GM21528 (cell line): ENCODE results near the gene KCNN3.

ENCODE experiments used
- ATAC-seq: cut with Tn5 transposase; IDR thresholded peaks from one replicate; pipeline ENCODE4 v1.9.1; 2021; ENCODE audit warnings: mild to moderate bottlenecking, moderate library complexity; ENCODE audit not compliant: unreplicated experiment, low FRiP score

KCNN3 gene

DNA sequence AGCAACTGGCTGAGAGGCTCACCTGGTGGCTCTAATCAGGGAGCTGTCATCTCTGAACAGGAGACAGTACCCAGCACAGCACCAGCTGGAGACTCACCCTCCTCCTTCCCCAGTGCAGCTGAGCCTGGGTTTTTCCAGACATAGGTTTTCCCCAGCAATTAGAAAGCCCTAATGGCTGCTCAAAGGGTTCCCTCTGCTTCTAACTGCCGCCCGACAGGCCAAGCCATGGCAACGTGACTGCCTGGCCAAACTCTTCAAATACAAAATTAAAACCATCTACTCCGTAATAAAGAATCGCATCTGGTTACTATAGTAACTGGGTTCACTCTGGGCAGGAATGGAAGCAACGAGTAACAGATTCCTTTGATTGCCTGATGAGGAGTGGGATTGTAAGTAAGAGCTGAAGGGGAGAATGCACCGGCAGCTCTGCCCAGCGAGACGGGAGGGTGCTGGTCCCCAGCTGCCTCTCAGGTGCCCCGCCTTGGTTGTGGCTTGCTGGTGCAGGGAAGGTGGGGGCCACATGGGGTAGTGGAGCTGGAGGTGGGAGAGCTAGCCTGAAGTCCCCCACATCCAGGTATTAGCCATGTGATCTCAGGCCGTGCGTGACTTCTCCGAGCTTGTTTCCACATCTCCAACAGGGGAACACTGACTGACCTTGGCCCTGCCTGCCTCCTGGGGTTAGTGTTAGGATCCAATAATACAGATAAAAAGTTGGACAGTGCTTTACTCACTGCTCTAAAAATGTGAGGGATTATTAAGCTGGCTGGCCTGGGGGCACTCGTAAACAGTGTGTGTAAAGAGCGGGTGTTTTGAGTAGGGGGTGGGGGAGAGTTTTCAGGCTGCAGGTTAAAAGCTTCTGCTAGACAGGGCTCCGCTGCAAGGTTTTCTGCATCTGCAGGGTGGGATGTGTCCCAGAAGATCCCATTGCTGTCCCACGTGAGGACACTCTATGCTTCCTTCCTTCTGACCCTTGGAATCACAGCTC lies 94.2 kb downstream of the KCNN3 start:
- ATAC-seq = no peak

DNA sequence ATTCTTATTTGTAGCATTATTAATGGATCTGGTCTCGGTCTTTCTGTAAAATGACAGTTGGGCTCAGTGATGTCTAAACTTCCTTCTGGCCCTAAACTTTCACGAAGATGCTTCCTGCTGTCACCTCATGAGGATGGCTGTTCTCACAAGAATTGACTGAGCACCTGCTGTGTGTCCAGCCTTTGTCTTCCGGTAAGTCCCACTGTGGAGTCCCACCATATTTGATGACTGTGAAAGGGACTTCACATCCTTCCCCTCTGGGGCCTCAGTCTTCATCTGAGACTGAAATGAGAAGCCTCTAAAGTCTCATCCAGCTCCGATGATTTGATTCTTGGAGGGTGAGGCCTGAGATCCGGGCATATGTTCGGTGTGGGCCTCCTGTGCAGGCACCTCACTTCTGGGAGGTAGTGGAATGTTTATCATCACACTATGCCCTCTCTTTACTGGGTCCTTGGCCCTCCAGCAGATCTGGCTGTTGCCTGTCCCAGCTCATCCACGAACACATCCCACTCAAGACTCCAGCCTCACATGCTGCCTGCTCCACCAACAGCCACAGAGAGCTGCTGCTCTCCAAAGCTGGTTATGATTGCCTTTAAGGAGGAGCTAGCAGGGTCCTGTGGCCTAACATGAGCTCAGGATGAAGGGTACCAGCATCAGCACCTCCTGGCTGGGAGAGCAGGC lies 95.8 kb downstream of the KCNN3 start:
- ATAC-seq = no peak

DNA sequence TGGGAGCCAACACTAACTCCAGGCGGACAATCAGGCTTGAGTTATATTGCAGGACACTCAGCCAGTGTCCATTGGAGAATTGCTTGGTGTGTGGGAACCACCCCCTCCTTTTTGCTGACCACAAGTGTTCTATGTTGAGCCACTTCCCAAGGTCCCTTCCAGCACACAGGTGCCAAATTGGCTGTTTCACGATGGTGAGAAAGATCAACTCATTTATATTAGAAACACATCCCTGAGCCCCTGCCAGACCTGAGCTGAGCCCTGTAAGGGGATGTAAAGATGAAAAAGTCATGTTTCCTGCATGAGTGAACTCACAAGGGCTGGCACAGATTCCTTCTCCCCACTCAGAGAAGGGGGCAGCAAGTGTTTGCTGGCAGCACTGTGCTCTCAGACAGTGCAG lies 96.5 kb downstream of the KCNN3 start:
- ATAC-seq = no peak

DNA sequence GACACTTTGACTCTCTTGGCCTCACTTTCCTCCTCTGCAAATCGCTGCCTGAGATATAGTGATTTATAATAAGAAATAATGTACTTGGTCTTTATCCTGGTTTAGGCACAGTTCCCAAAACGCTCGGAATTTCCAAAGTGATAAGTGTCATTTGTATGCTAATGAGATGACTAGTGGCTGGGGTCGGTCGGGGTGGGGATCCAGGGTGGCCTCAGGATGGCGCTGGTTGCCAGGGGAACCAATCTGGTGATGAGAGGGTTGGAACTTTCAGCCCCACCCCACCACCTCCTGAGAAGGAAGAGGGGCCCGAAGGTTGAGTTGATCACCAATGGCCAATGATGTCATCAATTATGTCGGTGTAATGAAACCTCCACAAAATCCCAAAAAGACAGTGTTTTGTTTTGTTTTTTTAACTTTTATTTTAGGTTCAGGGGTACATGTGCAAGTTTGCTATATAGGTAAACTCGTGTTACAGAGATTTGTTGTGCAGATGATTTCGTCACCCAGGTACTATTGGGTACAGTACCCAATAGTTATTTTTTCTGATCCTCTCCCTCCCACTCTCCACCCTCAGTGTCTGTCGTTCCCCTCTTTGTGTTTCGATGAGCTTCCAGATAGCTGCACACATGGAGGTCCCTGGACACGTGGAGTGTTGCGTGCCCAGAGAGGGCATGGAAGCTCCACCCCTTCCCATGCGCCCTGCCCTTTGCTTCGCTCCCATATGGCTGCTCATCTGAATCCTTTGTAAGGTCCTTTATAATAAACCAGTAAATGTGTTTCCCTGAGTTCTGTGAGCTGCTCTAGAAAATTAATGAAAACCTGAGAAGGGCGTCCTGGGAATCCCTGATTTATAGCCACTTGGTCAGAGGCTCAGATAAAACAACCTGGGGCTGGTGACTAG lies 97.2 kb downstream of the KCNN3 start:
- no peak for ATAC-seq

DNA sequence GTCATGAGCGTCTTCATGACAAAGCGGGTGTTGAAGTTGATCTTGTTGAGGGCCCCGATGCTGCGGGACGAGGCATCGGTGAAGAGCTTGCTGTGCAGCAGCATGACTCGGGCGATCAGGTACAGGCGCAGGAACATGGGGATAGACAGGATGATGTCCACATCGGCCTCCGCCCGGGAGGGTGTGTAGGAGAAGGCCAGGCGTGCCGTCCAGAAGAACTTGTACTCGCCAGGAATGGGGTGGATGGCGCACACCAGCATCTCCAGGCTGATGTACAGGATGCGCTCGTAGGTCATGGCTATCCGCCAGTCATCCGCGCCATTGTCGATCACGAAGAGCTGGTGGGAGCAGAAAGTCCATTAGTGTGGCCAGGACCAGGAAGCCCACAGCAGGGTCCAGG lies 98.0 kb downstream of the KCNN3 start:
- ATAC-seq = no peak

DNA sequence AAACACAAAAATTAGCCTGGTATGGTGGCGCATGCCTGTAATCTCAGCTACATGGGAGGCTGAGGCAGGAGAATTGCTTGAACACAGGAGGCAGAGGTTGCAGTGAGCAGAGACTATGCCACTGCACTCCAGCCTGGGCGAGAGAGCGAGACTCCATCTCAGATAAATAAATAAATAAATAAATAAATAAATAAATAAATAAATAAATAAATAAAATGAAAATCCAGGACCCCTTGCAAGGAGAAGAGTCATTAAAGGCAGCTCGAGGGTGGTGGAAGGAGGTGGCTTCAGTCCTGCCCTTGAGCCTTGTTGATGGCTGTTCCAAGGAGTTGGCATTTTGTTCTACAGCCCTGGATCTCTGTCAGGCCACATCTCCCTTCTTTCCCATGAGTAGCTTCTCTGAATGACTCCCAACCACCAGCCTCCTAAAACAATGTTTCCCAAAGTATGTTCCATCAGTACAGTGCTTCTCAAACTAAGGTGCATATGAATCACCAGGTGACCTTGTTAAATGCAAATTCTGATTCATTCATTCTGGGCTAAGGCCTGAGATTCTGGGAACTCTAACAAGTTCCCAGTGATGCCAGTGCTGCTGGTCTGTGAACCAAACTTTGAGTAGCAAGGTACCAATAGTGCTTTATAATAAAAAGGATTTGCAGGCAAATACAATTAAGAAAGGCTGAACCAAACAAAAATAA lies 99.0 kb downstream of the KCNN3 start:
- no peak for ATAC-seq

DNA sequence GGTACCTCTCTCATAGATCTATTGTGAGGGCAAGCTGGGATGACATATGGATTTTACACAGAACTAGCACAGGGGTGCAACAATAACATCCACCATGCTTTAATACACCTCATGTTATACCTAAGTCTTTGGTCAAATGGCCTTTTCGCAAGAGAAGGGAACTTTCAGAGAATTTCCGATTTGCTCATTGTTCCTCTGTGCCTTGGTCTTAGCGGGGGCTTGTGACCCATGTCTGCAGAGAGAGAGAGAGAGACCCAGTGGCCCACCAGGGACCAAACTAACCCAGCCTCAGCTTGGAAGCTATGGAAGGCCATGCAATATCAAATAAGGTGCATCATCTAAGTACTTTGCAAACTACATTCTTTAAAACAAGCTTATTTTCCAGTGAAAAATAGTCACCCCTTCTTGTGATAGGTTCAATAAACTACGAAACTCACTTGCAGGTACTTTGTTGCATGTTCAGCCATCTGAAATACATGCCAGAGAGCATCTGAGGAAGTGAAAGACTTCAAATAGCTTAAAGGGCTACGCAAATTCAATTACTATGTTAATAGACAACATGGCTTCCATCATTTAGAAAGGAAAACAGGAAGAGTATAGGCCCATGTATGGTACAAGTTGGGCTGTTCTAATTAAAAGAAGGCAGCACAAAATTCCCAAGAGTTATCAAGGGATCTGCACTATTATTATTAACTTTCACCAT lies 100.7 kb downstream of the KCNN3 start:
- ATAC-seq = no peak

DNA sequence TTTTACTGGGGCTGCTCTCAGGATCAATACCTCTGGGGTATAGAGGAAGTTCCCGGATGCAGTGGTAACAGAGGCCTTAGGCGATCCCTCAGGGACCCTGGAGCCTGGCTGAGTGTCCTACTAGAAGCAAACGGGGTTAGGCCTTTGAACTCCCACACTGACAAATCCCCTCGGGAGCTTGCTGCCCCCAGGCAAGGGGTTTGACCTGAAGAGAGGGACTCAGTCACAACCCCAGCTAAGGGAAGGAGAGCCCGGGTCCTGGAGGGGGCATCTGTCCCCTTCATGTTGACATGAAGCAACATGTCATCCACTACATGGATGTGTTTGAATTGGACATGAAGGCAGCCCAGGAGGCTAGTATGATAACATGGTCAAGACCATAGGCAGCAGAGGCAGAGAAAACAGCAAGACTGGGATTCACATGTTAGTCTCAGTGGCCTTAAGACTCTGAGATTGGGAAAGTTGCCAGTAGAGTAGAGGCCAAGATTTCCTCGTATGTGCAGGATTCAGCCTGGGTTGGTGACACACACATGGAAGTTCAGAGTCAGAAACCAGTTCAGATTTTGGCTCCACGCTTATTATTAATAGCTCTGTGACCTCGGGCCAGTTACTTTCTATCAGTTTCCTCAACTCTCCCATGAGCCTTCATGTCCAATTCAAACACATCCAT lies 101.5 kb downstream of the KCNN3 start:
- ATAC-seq = no peak

DNA sequence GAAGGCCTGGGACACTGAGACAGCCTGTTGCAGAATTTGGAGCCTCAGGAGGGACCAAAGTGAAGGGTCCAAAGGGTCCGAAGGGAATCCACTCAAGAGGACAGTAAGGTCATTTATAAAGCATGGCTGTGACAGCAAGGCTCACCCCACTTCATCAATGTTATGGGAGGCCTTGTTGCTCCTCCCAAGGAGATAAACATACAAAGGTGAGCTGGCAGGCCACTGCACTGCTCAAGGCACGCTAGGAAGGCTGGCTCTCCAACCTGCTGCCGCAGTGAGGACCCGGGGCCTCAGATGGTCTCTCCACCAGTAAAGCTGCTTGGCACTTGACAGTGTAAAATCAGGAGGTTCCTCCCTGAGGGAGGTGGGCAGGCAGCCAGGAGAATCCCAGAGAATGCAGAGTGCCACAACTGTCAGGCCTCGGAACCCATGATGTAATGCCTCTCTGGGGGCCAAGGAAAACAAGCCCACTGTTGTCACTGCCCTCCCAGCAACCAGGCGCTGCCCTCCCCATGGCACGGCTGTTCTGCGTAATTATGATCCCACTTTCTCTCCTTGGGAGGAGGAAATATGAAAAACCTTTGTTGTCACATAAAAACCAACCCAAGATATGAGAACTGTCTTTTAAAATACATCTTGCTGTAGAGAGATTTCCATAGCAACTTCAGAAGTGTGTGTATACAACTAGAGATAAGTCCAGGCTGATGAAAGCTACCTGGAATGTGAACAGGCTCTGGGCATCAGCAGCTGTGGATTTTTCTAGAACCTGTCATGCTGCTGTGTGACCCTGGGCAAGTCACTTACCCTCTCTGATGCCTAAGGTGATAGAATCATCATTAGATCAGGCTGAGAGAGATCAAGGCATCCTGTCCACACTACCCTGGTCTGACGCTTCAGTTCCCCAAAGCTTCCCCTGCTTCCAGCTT lies 102.5 kb downstream of the KCNN3 start:
- no peak for ATAC-seq

DNA sequence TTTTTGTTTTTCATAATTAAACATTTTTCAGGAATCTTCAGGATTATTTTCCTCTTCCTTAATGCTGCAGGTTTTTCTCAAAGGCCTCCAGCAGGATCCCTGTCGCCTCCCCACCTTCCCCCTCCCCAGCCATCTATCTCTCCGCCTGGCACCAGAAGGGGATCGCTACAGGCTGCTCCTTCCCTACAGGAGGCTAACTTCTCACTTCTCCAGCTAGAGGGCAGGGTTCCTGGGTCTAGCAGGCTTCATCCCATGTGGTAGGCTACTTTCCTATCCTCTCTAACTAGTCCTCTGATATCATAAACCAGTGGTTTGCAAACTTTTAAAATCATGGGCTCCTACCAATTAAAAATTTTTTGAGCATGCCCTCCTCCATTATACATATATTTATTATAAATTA lies 104.1 kb downstream of the KCNN3 start:
- ATAC-seq = no peak

DNA sequence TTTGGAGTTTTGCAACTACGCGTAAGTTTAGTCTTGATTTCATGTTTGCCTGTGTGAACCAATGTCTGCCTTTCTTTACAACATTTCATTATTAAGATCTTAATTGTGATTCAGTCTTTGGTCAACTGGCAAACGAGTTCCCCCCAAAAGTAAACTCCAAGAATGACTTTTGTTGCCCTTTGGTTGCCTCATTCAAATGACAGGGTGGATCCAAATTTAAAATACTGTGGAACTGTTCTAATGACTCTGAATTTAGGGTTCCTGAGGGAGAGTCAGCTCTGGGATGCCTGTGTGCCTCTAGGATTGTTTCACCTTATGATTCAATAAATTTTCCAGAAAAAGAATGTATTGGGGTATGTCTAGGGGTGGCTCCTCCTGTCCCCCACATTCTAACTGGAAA lies 105.3 kb downstream of the KCNN3 start:
- no peak for ATAC-seq

DNA sequence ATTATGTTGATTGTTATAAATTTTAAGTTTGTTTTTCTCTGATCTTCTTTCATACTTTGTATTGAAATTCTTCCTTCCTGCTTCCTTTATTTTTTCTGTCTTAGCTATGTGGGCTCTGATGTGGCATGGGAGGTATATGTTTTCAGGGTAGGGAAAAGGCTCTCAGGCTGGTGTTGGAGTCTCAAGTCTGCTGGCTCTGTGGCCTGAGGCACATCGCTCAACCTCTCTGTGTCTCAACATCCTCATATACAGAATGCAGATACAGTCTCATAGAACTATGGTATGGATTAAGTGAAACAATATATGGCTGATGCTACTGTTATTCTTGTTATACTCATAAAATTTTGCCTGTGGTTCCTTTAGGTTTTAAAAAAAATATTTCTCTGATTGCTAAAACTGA lies 105.9 kb downstream of the KCNN3 start:
- ATAC-seq = no peak

DNA sequence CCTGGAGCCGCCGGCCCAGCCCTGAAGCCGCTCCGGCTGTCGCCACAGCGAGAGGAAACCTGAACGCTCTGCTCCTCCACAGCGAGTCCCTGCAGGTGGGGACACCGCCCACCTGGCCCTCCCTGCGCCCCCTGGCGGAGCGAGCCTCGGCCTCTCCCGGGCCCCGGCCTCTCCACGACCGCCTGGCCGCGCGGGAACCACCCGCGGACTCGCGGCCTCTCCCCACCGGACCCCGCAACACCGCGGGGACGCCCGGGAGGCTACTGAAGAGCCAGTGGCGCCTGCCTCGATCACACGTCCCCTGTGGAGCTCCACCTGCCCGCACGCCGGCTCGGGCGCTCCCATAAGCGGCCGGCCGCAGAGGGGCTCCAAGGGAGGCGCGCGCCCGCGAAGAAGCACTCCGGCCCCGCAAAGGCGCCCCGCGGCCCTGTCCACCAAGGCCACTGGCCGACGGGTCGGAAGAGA lies 109.6 kb downstream of the KCNN3 start:
- ATAC-seq = no peak

DNA sequence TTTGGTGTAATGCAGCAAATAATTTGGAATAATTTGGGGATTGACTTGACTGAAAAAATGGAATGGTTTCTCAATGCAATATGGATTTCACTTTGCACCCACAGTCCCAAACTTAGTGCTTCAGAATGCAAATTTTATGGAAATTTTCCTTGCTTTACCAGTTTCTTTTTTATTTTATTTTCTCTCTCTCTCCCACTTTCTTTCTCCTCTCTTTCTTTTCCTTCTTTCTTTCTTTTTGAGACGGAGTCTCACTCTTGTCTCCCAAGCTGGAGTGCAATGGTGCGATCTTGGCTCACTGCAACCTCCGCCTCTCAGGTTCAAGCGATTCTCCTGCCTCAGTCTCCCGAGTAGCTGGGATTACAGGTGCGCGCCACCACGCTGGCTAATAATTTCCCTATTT lies 110.3 kb downstream of the KCNN3 start:
- no peak for ATAC-seq

DNA sequence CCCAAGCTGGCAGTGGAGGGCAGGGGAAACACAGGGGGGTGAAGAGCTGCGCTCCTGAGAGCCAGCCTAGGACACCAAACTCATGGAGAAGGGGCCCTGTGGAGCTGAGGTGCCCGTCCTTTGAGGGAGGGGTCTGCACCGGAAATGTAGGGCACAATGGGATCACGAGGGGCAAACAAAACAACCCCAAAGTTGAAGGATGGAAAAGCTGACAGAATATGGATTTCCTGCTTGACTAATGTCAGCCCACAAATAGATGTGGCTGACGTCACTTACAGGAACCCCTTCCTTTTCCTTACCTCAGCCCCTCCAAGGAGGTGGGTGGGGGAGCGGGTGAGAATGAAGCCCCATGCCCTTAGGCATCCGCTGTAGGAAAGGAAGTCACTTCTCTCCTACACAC lies 110.9 kb downstream of the KCNN3 start:
- ATAC-seq = no peak

DNA sequence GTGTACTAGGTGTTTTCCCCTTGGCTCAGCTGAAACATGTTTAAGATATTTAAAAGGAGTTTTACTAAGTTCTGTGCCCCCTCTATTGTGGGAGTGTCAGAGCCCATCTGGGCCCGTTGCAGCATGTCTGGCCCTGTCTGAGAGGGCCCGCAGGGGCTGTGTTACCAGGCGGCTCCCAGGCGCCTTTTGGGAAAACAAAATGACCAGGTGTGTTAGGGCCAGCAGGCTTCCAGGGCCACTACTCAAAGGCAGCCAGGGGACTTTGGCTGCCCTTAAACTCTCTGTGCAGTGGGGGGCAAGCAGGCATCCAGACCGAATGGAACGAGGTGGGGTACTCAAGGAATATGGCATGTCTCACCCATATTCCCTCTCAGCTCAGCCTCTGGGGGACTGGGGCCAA lies 111.7 kb downstream of the KCNN3 start:
- ATAC-seq = no peak

DNA sequence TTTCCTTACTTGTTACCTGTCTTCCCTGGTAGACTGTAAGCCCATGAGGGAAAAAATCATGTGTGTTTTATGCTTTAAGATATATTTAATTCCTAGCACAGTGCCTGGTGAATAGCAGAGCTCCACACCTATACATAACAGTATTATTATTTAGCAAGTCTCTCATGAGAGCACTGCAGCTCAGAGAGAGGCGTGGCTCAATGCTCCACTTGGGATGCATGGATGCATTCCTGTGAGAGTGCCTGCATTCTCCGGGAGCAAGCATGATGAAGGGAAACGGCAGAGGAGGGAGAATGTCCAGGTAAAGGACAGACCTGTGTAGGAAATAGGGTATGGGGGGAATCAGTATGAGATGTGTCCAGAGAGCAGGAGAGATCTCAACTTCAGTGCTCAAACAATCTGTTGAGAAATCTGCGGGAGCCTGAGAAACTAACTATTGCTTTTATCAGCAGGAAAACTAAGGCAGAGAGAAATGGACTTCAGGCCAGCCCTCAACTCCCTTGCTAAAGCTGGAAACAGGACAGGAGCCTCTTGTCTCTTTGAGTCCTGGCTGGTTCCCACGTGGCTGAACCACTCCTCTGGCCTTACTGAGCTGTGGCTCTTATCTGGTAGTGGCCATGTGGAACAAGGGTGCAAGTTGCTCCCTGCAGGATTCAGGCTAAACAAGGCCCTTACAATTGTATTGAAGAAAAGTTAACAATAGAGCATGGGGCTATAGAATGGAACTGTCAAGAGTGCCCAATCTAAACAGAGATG lies 113.1 kb downstream of the KCNN3 start:
- no peak for ATAC-seq
